Measurements from ENCODE around the gene NFIA. TPM values are rescaled to one million over a fixed set of nuclear protein-coding genes. Genes with fewer than 3 reads are reported as not detected.

NFIA gene
- total RNA-seq, 1 experiment from 2014 or later: 23.9 TPM

- H3K27me3 ChIP-seq: no peaks in the 10 kb centered on the region
- no peaks in the 10 kb centered on the region for H3K4me1 ChIP-seq
- DNase-seq: no peak
- H3K27ac ChIP-seq: no peak overlapping the region
- no peaks in the 10 kb centered on the region for H3K9me3 ChIP-seq (replicated peaks)
- no peak overlapping the region for H3K4me3 ChIP-seq
- H3K36me3 ChIP-seq: no peaks in the 10 kb centered on the region; the same call in 1 of the 2 replicates
These were observed 128.2 kb downstream of the NFIA start for GRCh38 chr1:61210435-61211154.

DNA sequence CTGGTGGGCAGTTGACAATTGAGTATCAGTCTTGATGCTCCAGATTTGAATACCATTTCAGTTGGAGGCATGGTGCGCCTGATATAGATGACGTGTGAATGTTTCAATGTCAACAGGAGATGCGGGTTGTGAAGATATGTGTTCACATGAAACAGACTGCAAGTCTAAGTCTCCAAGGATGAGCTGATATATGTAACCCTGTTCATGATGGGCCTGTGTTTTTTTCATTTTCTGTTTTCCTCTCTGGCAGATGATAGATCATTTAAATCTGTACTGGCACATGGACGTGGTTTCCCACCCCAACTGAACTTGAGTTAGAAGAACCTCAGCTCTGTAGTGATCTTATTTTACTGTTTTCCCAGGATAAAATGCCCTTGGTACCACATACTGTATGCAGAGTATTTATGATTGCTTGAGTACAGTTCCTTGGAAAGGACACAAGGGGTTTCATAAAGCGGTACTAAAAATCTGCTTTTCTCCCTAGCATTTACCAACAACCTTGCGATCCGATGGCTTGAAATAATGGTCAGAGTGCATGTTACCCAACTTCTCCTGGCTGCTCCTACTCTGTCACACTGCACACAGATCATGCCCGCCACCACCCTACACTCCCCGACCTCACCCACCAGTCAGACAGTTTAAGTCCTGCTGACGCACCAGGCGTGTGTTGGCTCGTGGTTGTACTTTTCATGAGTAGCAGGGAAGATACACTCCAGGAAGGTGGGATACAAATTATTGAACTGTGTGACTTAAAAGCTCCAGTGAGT lies 131.1 kb downstream of the NFIA start:
- no peaks in the 10 kb centered on the region for H3K9me3 ChIP-seq (replicated peaks)

DNA sequence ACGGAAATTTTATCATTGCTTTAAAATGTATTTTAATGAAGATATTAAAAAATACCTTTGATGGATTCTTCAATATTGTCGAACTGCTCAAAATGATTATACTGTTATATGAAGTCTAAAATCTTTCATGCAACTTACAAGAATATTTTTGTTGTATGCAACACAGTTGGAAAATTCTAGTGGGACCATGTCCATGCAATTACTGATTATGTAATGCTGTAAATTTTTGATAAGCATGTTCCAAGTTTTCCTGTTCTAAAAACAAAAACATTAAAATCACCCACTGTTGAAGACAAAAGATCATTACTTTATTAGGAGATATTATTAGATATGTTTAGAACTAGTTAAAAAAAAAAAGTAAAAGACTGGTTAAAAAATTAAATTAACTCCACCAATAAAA lies 132.8 kb downstream of the NFIA start:
- H3K27me3 ChIP-seq: no peaks in the 10 kb centered on the region
- no peak for DNase-seq
- H3K4me1 ChIP-seq: no peaks in the 10 kb centered on the region
- H3K27ac ChIP-seq: no peak overlapping the region
- no peaks in the 10 kb centered on the region for H3K36me3 ChIP-seq
- no peaks in the 10 kb centered on the region for H3K9me3 ChIP-seq (replicated peaks)
- H3K4me3 ChIP-seq: no peak overlapping the region

More for the DNA sequence above, 131.1 kb downstream of the NFIA start:
- Histone ChIP-seq H3K27ac (no peak overlapping the region), H3K4me3 (no peak overlapping the region), H3K27me3 (no peaks in the 10 kb centered on the region), H3K4me1 (no peaks in the 10 kb centered on the region), H3K36me3 (no peaks in the 10 kb centered on the region)
- DNase-seq: no peak

- H3K4me1 ChIP-seq: no peaks in the 10 kb centered on the region
- no peak overlapping the region for H3K4me3 ChIP-seq
- no peaks in the 10 kb centered on the region for H3K36me3 ChIP-seq
- no peaks in the 10 kb centered on the region for H3K27me3 ChIP-seq
- H3K27ac ChIP-seq: no peak overlapping the region
- no peak for DNase-seq
- H3K9me3 ChIP-seq (replicated peaks): no peaks in the 10 kb centered on the region
These were observed 133.4 kb downstream of the NFIA start for GRCh38 chr1:61215676-61216289.

DNA sequence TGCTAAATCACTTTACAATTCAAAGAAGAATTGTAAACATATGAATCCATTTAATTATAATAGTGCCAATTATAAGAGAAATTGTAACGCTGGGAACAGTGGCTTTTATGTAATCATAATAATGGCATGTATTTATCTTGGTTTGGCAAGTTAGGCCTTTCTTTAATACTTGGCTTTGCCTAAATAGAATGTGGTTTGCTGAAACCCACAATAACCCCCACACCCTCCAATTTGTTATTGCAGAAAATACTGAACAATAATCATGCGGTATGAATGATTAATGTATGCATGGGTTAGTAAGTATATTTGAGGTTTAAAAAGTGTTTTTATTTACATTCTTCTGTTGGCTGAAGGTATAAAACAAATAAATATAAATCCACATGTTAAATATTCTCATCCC lies 138.2 kb downstream of the NFIA start:
- Histone ChIP-seq H3K27ac (no peak overlapping the region), H3K9me3 (replicated peaks) (no peaks in the 10 kb centered on the region), H3K36me3 (no peaks in the 10 kb centered on the region), H3K27me3 (no peaks in the 10 kb centered on the region), H3K4me1 (peaks cover 6% of the 10 kb centered on the region), H3K4me3 (no peak overlapping the region)
- no peak for DNase-seq

- H3K9me3 ChIP-seq (replicated peaks): no peaks in the 10 kb centered on the region
- H3K4me3 ChIP-seq: peak overlapping the region; percentile 28
- peak in 1 of 2 experiments; percentile 60 for DNase-seq
These were observed 139.3 kb downstream of the NFIA start for GRCh38 chr1:61221642-61222041.

DNA sequence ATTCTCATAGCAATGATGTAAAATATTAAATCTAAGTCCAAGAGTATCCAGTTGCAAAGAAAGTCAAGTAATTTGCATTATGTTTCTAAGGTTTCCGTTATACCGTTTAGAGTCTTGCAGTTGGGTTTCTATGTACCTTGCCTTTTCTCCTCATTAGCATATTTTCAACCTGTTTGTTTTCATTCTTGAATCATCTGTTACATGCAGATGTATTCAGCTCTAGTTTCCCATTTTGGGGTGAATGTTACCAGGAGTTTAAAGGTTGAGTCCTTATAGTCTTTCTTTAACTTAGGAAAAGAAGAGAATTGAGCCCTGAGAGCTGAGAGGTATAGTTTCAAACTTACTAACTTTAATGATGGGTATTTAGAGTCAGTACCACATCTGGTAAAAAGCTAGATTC lies 139.9 kb downstream of the NFIA start:
- DNase-seq: no peak
- peaks cover 6% of the 10 kb centered on the region for H3K4me1 ChIP-seq
- peak overlapping the region; percentile 41 for H3K27ac ChIP-seq
- H3K36me3 ChIP-seq: no peaks in the 10 kb centered on the region
- no peaks in the 10 kb centered on the region for H3K9me3 ChIP-seq (replicated peaks)
- peak overlapping the region; percentile 28; the same call in 1 of the 2 replicates for H3K4me3 ChIP-seq
- no peaks in the 10 kb centered on the region for H3K27me3 ChIP-seq

More at GRCh38 chr1:61221642-61222041, 139.3 kb downstream of the NFIA start:
- H3K27me3 ChIP-seq: no peaks in the 10 kb centered on the region
- H3K4me1 ChIP-seq: peaks cover 6% of the 10 kb centered on the region
- peak overlapping the region; percentile 41 for H3K27ac ChIP-seq
- no peaks in the 10 kb centered on the region for H3K36me3 ChIP-seq

- Histone ChIP-seq H3K27me3 (no peaks in the 10 kb centered on the region), H3K4me1 (peaks cover 6% of the 10 kb centered on the region), H3K4me3 (no peak overlapping the region), H3K9me3 (replicated peaks) (no peaks in the 10 kb centered on the region), H3K27ac (no peak overlapping the region), H3K36me3 (no peaks in the 10 kb centered on the region)
- DNase-seq: no peak
These were observed 140.8 kb downstream of the NFIA start for GRCh38 chr1:61223140-61223539.

DNA sequence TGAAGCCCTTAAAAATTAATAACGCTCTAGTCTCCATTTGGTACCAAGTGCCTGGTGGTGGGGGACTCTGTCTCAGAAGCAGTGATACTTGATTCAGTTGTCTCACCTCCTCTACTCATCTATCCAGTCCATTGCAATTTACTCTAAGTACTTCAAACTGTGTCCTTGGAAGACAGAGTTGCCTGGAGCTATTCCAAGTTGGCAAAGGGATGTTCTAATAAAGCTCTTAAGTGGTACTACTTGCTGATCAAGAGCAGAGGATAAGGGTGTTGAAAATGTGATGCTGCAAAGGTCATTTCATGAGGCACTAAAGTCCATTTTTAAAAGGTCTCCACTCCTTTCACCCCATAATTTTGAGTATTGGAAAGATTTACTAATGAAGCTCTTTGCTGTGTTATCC lies 142.2 kb downstream of the NFIA start:
- peaks cover 6% of the 10 kb centered on the region for H3K4me1 ChIP-seq
- DNase-seq: no peak

GRCh38 chr1:61225478-61225877 lies 143.1 kb downstream of the NFIA start:
- no peaks in the 10 kb centered on the region for H3K27me3 ChIP-seq
- no peak overlapping the region for H3K4me3 ChIP-seq
- H3K36me3 ChIP-seq: no peaks in the 10 kb centered on the region
- no peaks in the 10 kb centered on the region for H3K9me3 ChIP-seq (replicated peaks)
- no peak for DNase-seq
- H3K4me1 ChIP-seq: peaks cover 6% of the 10 kb centered on the region
- H3K27ac ChIP-seq: no peak overlapping the region

More for the DNA sequence above, 142.2 kb downstream of the NFIA start:
- Histone ChIP-seq H3K4me3 (no peak overlapping the region), H3K9me3 (replicated peaks) (no peaks in the 10 kb centered on the region), H3K36me3 (no peaks in the 10 kb centered on the region), H3K27me3 (no peaks in the 10 kb centered on the region), H3K27ac (no peak overlapping the region)

GRCh38 chr1:61226791-61227567 lies 144.6 kb downstream of the NFIA start:
- Histone ChIP-seq H3K4me3 (no peak overlapping the region), H3K27ac (no peak overlapping the region), H3K4me1 (no peaks in the 10 kb centered on the region; the same call in 1 of the 2 replicates)

DNA sequence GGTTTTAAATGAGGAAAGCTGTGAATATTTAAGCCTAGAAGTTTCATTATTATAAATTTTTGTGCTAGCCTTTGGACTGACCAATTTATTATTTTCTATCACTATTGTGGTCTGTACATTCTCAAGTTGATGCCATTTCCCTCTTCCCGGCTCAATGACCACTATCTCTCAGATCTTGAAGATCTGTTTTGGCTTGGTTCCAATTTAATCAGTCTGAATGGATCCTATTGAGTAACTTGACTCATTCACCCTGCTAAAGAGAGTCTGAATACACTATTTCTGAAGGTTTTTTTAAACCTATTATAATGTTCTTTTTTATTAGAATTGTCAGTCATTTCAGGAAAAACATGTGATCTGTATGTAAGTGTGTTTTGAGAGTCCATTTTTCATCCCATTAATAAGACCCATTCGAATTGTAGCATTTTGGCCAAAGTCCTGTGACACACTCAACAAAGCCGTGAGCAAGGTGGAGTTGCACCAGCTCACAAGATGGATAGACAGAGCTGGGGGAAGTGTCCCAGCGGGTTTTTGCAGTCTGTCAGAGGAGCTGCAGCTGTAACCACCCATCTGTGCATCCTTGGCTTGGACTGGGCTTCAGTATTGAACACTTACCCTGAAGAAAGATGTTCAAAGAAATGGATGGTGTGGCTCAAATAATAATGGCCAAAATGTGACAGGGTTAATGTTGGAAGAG lies 145.6 kb downstream of the NFIA start:
- Histone ChIP-seq H3K9me3 (replicated peaks) (no peaks in the 10 kb centered on the region), H3K27me3 (no peaks in the 10 kb centered on the region), H3K4me1 (no peaks in the 10 kb centered on the region), H3K27ac (no peak overlapping the region), H3K4me3 (no peak overlapping the region), H3K36me3 (no peaks in the 10 kb centered on the region)
- DNase-seq: peak in 1 of 2 experiments; percentile 26

More at GRCh38 chr1:61226791-61227567, 144.6 kb downstream of the NFIA start:
- Histone ChIP-seq H3K9me3 (replicated peaks) (no peaks in the 10 kb centered on the region), H3K27me3 (no peaks in the 10 kb centered on the region), H3K36me3 (no peaks in the 10 kb centered on the region)
- no peak for DNase-seq

- H3K36me3 ChIP-seq: no peaks in the 10 kb centered on the region
- H3K27me3 ChIP-seq: no peaks in the 10 kb centered on the region
- no peaks in the 10 kb centered on the region for H3K9me3 ChIP-seq (replicated peaks)
- H3K4me3 ChIP-seq: no peak overlapping the region
- no peak overlapping the region for H3K27ac ChIP-seq
- DNase-seq: no peak
- H3K4me1 ChIP-seq: no peaks in the 10 kb centered on the region
These were observed 148.2 kb downstream of the NFIA start for GRCh38 chr1:61230523-61230922.

DNA sequence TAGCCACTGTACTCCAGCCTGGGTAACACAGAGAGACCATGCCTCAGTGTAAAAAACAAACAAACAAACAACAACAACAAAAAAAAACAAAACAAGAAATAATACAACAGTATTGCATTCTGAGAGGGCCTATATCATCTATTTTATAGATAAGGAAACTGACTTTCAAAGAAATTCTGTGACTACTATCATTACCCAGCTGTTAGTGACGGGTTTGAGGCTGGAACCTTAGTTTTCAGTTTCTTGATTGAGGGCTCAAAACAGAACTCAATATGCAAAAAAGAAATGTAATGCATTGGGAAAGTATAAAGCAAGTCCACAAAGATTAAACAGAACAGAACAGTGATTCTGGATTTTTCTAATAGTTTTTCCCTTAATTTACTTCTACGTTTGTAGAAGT lies 149.4 kb downstream of the NFIA start:
- H3K9me3 ChIP-seq (replicated peaks): no peaks in the 10 kb centered on the region
- no peaks in the 10 kb centered on the region for H3K27me3 ChIP-seq
- no peak overlapping the region for H3K27ac ChIP-seq

More for the DNA sequence above, 149.4 kb downstream of the NFIA start:
- H3K36me3 ChIP-seq: no peaks in the 10 kb centered on the region
- DNase-seq: no peak
- no peaks in the 10 kb centered on the region for H3K4me1 ChIP-seq
- H3K4me3 ChIP-seq: no peak overlapping the region
